HepG2 (cell line): ENCODE results near the gene DHRS11. TPM values are rescaled to one million over a fixed set of nuclear protein-coding genes. Genes with fewer than 3 reads are reported as not detected.

Experiments
- CTCF ChIP-seq: sonication (generic); formaldehyde crosslinking; IDR thresholded peaks from 2 replicates; pipeline ENCODE4 v1.5.0; 2020; ENCODE audit warnings: mild to moderate bottlenecking, missing genetic modification reagents, moderate library complexity
- MEF2D ChIP-seq: sonication (generic); formaldehyde crosslinking; IDR thresholded peaks from 2 replicates; pipeline ENCODE4 v1.5.1; 2020; ENCODE audit warnings: mild to moderate bottlenecking, missing genetic modification reagents
- RNF219 ChIP-seq: sonication (generic); formaldehyde crosslinking; IDR thresholded peaks from 2 replicates; pipeline ENCODE4 v1.5.0; 2020; ENCODE audit warnings: mild to moderate bottlenecking, missing genetic modification reagents
- SRY ChIP-seq: sonication (generic); formaldehyde crosslinking; IDR thresholded peaks from 2 replicates; pipeline ENCODE4 v1.8.0; 2022; ENCODE audit warnings: mild to moderate bottlenecking, missing genetic modification reagents
- STAT6 ChIP-seq: sonication (generic); formaldehyde crosslinking; IDR thresholded peaks from 2 replicates; pipeline ENCODE4 v1.4.0; 2020; ENCODE audit warnings: missing genetic modification reagents, mild to moderate bottlenecking, borderline replicate concordance
- ZNF256 ChIP-seq: sonication (generic); formaldehyde crosslinking; conservative IDR thresholded peaks from 2 replicates; pipeline ENCODE4 v1.4.0; 2020; ENCODE audit warnings: missing genetic modification reagents
- ZNF7 ChIP-seq: IDR thresholded peaks from 2 replicates; pipeline ENCODE4 v1.6.1; 2016; ENCODE audit warnings: missing biosample characterization, missing genetic modification reagents
- ZNF782 ChIP-seq: sonication (generic); formaldehyde crosslinking; IDR thresholded peaks from 2 replicates; pipeline ENCODE4 v1.4.0; 2020; ENCODE audit warnings: missing genetic modification reagents, mild to moderate bottlenecking, borderline replicate concordance
- ZNF878 ChIP-seq: sonication (generic); formaldehyde crosslinking; IDR thresholded peaks from 2 replicates; pipeline ENCODE4 v1.8.1; 2023; ENCODE audit warnings: mild to moderate bottlenecking, missing genetic modification reagents, moderate library complexity
- polyA plus RNA-seq, 8 experiments: library from polyadenylated mRNA; depleted of rRNA in 3 of 8; stranded (reverse) in 7 of 8; unstranded in 1 of 8; fragments of >200 nt; fragmentation: Illumina TruSeq in 4 of 8; extraction: Trizol in 4 of 8; gene quantifications; 2 replicates each; pipeline versions ENCODE4 v1.2.1 to v1.2.3, GENCODE V29; 2011 to 2016; ENCODE audit warnings: low read depth in 4 of 8, missing spikeins in 1 of 8, mixed read lengths in 1 of 8; ENCODE audit not compliant: insufficient read depth in 1 of 8
- total RNA-seq, 5 experiments: library from RNA; depleted of rRNA; stranded (reverse); fragments of >200 nt; fragmentation: Illumina TruSeq; extraction: Trizol; gene quantifications; 2 replicates each; pipeline ENCODE4 v1.2.3, GENCODE V29; 2016; ENCODE audit warnings: low read depth in 1 of 5
- TF ChIP-seq, protein P1 (sequence below): sonication (generic); formaldehyde crosslinking; IDR thresholded peaks from 2 replicates; pipeline ENCODE4 v1.4.0; 2020; ENCODE audit warnings: missing genetic modification reagents, borderline replicate concordance
- TF ChIP-seq, protein P2 (sequence below): IDR thresholded peaks from 2 replicates; pipeline ENCODE4 v1.6.1; 2016; ENCODE audit warnings: missing genetic modification reagents, missing compliant biosample characterization

The DHRS11 gene
- total and polyA plus RNA-seq, 2 of the 13 experiments (the other 11 are each of a cell fraction or from before 2014, with no cell fraction given): 28.4 to 41.9 TPM

DNA sequence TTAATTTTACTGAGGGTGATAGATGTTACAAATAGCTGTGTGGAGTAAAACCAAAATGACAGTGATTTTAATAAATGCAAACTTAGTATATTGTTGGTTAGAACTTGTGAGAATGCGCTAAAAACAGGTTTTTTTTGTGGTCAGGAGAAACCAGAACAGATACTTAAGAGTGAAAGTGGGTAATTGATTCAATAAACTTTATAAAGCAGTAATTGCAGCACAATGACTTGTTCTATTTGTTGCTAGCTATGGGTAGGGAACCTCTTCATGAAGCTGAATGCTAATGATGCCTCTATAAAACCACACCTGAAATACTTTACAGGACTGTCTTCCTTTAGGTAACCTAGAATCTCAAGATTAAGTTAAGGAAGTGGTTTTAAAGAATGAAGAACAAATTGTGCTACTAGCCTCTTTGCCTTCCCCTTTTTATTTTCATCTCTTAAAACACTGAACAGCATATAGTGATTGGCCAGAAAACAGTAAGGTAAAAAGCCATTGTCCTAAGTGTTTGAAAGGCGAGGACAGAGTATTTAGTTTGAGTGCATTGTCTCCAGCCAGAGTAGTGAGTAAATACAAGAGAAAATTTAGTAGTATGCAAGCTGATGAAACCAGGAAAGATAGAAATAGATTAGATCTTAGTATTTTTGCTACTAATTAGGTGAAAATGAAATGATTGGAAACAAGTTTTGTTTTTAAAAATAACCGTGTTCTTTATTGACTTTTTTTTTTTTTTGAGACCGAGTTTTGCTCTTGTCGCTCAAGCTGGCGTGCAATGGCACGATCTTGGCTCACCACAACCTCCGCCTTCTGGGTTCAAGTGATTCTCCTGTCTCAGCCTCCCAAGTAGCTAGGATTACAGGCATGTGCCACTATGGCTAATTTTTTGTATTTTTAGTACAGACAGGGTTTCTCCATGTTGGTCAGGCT is 40.9 kb upstream of the DHRS11 start (continued):
- TF ChIP-seq, protein P1, sequence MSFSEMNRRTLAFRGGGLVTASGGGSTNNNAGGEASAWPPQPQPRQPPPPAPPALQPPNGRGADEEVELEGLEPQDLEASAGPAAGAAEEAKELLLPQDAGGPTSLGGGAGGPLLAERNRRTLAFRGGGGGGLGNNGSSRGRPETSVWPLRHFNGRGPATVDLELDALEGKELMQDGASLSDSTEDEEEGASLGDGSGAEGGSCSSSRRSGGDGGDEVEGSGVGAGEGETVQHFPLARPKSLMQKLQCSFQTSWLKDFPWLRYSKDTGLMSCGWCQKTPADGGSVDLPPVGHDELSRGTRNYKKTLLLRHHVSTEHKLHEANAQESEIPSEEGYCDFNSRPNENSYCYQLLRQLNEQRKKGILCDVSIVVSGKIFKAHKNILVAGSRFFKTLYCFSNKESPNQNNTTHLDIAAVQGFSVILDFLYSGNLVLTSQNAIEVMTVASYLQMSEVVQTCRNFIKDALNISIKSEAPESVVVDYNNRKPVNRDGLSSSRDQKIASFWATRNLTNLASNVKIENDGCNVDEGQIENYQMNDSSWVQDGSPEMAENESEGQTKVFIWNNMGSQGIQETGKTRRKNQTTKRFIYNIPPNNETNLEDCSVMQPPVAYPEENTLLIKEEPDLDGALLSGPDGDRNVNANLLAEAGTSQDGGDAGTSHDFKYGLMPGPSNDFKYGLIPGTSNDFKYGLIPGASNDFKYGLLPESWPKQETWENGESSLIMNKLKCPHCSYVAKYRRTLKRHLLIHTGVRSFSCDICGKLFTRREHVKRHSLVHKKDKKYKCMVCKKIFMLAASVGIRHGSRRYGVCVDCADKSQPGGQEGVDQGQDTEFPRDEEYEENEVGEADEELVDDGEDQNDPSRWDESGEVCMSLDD: no peak
- TF ChIP-seq SRY (CRISPR knock-in tag) (no peak), CTCF (CRISPR knock-in tag) (no peak), ZNF782 (CRISPR knock-in tag) (no peak), ZNF878 (CRISPR knock-in tag) (no peak), ZNF256 (CRISPR knock-in tag) (no peak), MEF2D (CRISPR knock-in tag) (no peak), STAT6 (CRISPR knock-in tag) (no peak), RNF219 (CRISPR knock-in tag) (no peak), ZNF7 (CRISPR knock-in tag) (no peak)
- TF ChIP-seq, protein P2, sequence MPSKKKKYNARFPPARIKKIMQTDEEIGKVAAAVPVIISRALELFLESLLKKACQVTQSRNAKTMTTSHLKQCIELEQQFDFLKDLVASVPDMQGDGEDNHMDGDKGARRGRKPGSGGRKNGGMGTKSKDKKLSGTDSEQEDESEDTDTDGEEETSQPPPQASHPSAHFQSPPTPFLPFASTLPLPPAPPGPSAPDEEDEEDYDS (CRISPR knock-in tag): no peak
